ENCODE results near the gene ATP2C1.
"Not testable (repeated sequence)": the region's sequence is repeated elsewhere in the genome, so short reads cannot be mapped to it uniquely, and the experiment has no call there.

ATP2C1 gene

DNA sequence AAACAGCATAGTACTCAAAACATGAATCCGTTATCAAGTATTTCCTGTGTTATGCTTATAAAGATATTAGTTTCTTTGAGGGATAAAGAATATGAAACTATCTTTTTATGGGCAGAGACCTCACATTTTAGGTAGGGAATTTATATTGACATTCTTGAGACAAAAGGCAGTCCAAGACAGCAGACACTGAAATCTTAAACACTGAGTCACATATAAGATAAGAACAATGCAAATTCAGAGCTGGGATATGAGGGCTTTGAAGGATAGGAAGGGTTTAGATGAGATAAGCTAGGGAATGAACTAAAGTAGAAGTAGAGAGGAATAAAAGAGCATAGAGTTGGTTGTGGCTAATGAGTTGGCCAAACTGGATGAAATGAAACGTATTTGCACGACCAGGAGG is 74.3 kb downstream of the ATP2C1 start:
- no peak overlapping the region for H3K4me2 ChIP-seq (ENCODE audit: low read depth, low read length, poor library complexity, severe bottlenecking)
- no peak overlapping the region for H3K9ac ChIP-seq (ENCODE audit: low read depth, low read length, poor library complexity, severe bottlenecking)
- TF ChIP-seq, protein P1, sequence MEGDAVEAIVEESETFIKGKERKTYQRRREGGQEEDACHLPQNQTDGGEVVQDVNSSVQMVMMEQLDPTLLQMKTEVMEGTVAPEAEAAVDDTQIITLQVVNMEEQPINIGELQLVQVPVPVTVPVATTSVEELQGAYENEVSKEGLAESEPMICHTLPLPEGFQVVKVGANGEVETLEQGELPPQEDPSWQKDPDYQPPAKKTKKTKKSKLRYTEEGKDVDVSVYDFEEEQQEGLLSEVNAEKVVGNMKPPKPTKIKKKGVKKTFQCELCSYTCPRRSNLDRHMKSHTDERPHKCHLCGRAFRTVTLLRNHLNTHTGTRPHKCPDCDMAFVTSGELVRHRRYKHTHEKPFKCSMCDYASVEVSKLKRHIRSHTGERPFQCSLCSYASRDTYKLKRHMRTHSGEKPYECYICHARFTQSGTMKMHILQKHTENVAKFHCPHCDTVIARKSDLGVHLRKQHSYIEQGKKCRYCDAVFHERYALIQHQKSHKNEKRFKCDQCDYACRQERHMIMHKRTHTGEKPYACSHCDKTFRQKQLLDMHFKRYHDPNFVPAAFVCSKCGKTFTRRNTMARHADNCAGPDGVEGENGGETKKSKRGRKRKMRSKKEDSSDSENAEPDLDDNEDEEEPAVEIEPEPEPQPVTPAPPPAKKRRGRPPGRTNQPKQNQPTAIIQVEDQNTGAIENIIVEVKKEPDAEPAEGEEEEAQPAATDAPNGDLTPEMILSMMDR (conservative IDR thresholded peaks at IDR 0.05; ENCODE audit: low read length) = no peak
- no peak for TF ChIP-seq EZH2phosphoT487 (IDR thresholded peaks at IDR 0.05; ENCODE audit: borderline replicate concordance)

DNA sequence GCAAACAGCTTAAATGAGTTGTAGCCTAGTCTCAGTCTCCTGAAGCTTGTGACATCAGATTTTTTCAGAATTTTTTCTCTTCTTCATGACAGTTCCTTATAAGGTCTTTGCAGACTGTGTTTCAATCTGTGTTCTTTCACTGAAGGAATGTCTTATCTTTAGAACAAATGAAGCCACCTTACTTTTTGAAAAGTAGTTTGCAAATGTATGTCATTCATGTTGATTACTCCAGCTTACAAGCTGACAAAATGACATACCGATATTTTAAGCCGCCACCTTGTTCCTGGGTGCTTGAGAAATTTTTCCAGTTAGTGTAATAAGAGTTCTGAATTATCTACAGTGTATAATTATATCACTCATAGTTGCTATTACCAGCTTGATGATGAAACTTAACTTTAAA is 75.7 kb downstream of the ATP2C1 start:
- H2AFZ ChIP-seq (ENCODE audit: low read length) = no peak overlapping the region

More for the DNA sequence above, 74.3 kb downstream of the ATP2C1 start:
- H3K9me3 ChIP-seq (ENCODE audit: insufficient read depth, low read depth, low read length) = no peaks in the 10 kb centered on the region
- no peaks in the 10 kb centered on the region for H4K20me1 ChIP-seq (ENCODE audit: insufficient read depth, low read length, poor library complexity, severe bottlenecking)
- H2AFZ ChIP-seq (ENCODE audit: low read length) = no peak overlapping the region
- peaks cover 76% of the 10 kb centered on the region for H3K36me3 ChIP-seq (ENCODE audit: insufficient read depth, low read length)
- H3F3A ChIP-seq (ENCODE audit: low read depth) = no peaks in the 10 kb centered on the region
- no peaks in the 10 kb centered on the region for H3K9me2 ChIP-seq (replicated peaks; ENCODE audit: low read depth, low read length)
- H3K4me1 ChIP-seq (ENCODE audit: insufficient read depth, low read length, poor library complexity, severe bottlenecking) = no peaks in the 10 kb centered on the region
- H3K79me2 ChIP-seq (ENCODE audit: insufficient read depth, low read length) = no peaks in the 10 kb centered on the region
- H3K4me3 ChIP-seq (ENCODE audit: low read length, poor library complexity, severe bottlenecking) = no peak overlapping the region
- no peaks in the 10 kb centered on the region for H3K27me3 ChIP-seq (ENCODE audit: insufficient read depth, low read length, poor library complexity, severe bottlenecking)

GRCh38 chr3:130971208-130971607 is 77.3 kb downstream of the ATP2C1 start:
- no peaks in the 10 kb centered on the region for H3K4me1 ChIP-seq (ENCODE audit: insufficient read depth, low read length, poor library complexity, severe bottlenecking)
- H3K4me3 ChIP-seq (ENCODE audit: low read length, poor library complexity, severe bottlenecking) = no peak overlapping the region
- no peaks in the 10 kb centered on the region for H3K9me3 ChIP-seq (ENCODE audit: insufficient read depth, low read depth, low read length)
- no peaks in the 10 kb centered on the region for H3K9me2 ChIP-seq (replicated peaks; ENCODE audit: low read depth, low read length)
- no peaks in the 10 kb centered on the region for H4K20me1 ChIP-seq (ENCODE audit: insufficient read depth, low read length, poor library complexity, severe bottlenecking)
- no peak overlapping the region for H3K4me2 ChIP-seq (ENCODE audit: low read depth, low read length, poor library complexity, severe bottlenecking)
- H3K79me2 ChIP-seq (ENCODE audit: insufficient read depth, low read length) = no peaks in the 10 kb centered on the region
- no peaks in the 10 kb centered on the region for H3K27me3 ChIP-seq (ENCODE audit: insufficient read depth, low read length, poor library complexity, severe bottlenecking)
- H3K36me3 ChIP-seq (ENCODE audit: insufficient read depth, low read length) = peaks cover 68% of the 10 kb centered on the region
- TF ChIP-seq EZH2phosphoT487 (IDR thresholded peaks at IDR 0.05; ENCODE audit: borderline replicate concordance) = no peak
- TF ChIP-seq, protein P1 (conservative IDR thresholded peaks at IDR 0.05; ENCODE audit: low read length) = no peak
- no peaks in the 10 kb centered on the region for H3F3A ChIP-seq (ENCODE audit: low read depth)
- no peak overlapping the region for H3K9ac ChIP-seq (ENCODE audit: low read depth, low read length, poor library complexity, severe bottlenecking)
- H2AFZ ChIP-seq (ENCODE audit: low read length) = no peak overlapping the region

More for the DNA sequence above, 75.7 kb downstream of the ATP2C1 start:
- Histone ChIP-seq H3K9ac (ENCODE audit: low read depth, low read length, poor library complexity, severe bottlenecking) (no peak overlapping the region), H3F3A (ENCODE audit: low read depth) (no peaks in the 10 kb centered on the region), H3K27me3 (ENCODE audit: insufficient read depth, low read length, poor library complexity, severe bottlenecking) (no peaks in the 10 kb centered on the region), H3K4me2 (ENCODE audit: low read depth, low read length, poor library complexity, severe bottlenecking) (no peak overlapping the region), H3K36me3 (ENCODE audit: insufficient read depth, low read length) (peaks cover 69% of the 10 kb centered on the region), H3K79me2 (ENCODE audit: insufficient read depth, low read length) (no peaks in the 10 kb centered on the region), H3K9me2 (replicated peaks; ENCODE audit: low read depth, low read length) (no peaks in the 10 kb centered on the region), H4K20me1 (ENCODE audit: insufficient read depth, low read length, poor library complexity, severe bottlenecking) (no peaks in the 10 kb centered on the region), H3K9me3 (ENCODE audit: insufficient read depth, low read depth, low read length) (no peaks in the 10 kb centered on the region), H3K4me3 (ENCODE audit: low read length, poor library complexity, severe bottlenecking) (no peak overlapping the region), H3K4me1 (ENCODE audit: insufficient read depth, low read length, poor library complexity, severe bottlenecking) (no peaks in the 10 kb centered on the region)
- no peak for TF ChIP-seq EZH2phosphoT487 (IDR thresholded peaks at IDR 0.05; ENCODE audit: borderline replicate concordance)
- TF ChIP-seq, protein P1 (conservative IDR thresholded peaks at IDR 0.05; ENCODE audit: low read length) = no peak

- H3K4me2 ChIP-seq (ENCODE audit: low read depth, low read length, poor library complexity, severe bottlenecking); H3F3A ChIP-seq (ENCODE audit: low read depth); H3K9ac ChIP-seq (ENCODE audit: low read depth, low read length, poor library complexity, severe bottlenecking); H2AFZ ChIP-seq (ENCODE audit: low read length); H4K20me1 ChIP-seq (ENCODE audit: insufficient read depth, low read length, poor library complexity, severe bottlenecking); H3K4me3 ChIP-seq (ENCODE audit: low read length, poor library complexity, severe bottlenecking); H3K9me3 ChIP-seq (ENCODE audit: insufficient read depth, low read depth, low read length); H3K79me2 ChIP-seq (ENCODE audit: insufficient read depth, low read length); H3K9me2 ChIP-seq (replicated peaks; ENCODE audit: low read depth, low read length); H3K27me3 ChIP-seq (ENCODE audit: insufficient read depth, low read length, poor library complexity, severe bottlenecking); H3K4me1 ChIP-seq (ENCODE audit: insufficient read depth, low read length, poor library complexity, severe bottlenecking): not testable (repeated sequence)
- peaks cover 73% of the 10 kb centered on the region for H3K36me3 ChIP-seq (ENCODE audit: insufficient read depth, low read length)
Measured at GRCh38 chr3:130972592-130972991, 78.7 kb downstream of the ATP2C1 start.
